HG02885 (cell line): ENCODE measurements around the gene SGCA.

ENCODE experiments used
- ATAC-seq: cut with Tn5 transposase; IDR thresholded peaks from one replicate; pipeline ENCODE4 v1.9.1; 2021; ENCODE audit warnings: mild to moderate bottlenecking; ENCODE audit not compliant: unreplicated experiment, poor library complexity

Gene SGCA

DNA sequence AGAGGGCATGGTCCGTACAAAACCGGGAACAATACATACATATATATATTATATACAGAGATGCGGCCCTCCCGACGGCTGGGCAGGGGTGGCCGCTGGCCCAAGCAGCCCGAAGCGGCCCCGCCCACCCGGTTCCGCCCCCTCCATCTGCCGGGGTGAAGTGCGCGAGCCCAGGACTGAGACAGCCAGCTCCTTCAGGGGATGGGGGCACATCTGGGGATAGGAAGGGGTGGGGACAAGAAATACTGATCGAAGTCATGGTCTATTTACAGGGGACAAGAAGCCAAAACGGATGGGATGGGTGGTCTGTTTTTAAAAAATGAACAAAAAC is 32.1 kb upstream of the SGCA start:
- no peak for ATAC-seq

DNA sequence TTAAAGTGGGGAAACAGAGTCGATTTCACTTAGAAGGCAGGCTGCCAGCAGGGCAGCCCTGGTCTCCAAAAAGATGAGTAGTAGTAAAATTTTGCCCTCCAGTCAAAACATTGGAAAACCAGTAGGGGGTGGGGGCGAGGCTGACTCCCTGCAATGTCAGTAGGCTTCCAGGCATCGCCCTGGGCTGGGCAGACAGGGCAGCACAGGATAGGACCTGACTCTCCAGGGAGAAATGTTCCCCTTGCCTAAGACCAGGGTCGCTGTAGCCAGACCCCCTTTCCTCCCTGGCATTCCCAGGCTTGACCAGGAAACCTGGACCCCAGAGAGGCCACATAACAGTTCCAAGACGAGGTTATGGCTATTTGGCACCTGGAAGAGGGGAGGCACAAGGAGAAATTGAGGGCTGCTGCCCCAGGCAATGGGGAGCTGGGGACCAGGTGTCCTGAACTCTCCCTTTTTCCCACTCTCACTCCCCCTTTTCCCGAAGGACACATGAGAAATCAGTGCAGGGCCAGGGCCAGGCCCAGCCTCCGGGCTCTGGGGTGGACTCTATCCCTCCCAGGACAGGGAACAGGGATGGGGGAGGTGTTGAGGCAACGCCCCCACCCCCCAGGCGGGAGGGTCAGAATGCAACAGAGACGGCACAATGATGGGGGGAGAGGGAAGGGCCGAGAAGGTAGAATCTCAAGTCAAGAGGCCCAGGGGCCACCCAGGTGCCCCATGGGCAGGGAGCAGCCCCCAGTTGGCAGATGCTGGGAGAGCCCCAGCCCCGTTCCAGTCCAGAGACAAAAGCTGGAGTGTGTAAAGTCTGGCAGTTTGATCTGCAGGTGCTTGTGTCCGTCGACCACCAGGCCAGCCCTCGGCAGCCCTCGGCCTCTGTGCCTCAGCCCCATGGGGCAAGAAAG is 31.3 kb upstream of the SGCA start:
- ATAC-seq = no peak

DNA sequence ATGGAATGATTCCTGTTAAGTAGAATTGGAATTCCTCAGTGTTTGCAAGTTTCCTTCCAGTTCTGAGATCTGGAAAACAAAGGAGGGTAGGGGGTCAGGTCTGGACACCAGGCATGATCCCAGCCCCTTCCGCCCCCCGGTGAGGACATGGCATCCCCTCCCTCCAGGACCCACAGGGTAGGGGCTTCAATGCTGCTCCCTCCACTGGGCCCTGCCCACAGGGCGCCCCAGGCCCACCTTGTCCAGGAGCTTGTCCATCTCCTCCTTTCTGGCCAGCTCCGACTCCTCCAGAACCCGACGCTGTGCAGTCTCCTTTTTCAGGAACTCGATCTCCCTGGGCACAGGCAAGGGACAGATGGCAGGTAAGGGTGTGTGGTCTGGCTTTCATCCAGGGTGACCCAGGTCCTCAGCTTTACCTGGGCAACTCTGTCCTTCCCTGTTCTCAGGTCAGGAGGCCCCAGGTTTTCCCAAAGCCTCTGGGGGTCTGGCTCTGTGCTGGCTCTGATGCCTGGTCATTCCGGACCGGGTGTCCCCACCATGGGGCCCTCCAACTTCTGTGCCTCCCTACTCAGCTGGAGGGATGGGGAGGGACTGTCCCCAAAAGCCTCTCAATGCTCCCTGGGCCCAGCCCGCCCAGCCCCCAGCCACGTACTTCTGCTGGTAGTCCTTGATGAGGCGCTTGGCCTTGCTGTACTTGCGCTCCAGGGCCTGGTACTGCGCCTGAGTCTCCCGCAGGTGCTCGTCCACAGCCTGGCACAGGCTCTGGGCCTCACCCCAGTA is 30.3 kb upstream of the SGCA start:
- no peak for ATAC-seq

DNA sequence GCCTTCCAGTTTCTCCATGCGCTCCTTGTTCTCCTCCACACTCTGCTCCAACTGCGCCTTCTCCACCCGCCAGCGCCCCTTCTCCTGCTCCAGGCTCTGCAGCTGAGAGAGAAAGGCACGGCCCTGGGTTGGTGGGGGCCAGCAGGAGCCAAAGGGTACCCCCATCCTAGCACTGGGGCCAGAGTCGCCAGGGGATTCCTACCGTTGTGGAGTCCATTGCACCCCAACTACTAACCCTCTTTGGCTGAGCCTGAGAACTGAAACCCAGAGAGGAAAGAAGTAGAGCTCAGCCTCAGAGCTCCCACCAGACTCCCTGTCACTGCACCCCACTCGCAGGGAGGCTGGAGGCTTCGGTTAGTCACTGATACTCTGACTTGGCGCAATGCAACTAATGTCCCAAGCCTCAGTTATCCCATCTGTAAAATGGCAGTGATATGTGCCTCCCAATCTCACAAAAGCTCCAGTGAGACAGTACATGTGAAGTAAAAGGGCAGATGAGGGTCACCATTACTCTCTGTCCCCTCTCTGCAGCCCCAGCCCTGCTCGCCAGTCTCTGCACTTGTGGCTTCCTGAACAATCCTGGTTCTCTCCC is 29.6 kb upstream of the SGCA start:
- ATAC-seq = no peak

DNA sequence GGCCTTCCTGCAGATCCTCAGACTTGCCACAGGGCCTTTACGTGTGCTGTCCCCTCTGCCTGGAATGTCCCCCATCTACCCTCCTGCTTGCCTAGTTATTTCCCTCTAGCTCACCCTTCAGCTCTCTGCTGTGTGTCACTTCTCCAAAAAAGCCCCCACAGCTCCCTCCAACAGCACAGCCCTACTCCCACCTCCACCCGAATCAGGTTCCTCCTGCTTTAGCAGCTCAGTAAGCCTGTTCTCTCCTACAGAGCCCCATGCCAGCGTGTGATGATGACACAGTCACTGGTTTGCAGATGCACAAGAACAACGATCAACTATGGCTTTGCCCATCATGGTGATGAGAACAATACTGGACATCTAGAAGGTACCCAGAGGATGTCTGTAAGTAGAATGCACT is 28.8 kb upstream of the SGCA start:
- no peak for ATAC-seq

DNA sequence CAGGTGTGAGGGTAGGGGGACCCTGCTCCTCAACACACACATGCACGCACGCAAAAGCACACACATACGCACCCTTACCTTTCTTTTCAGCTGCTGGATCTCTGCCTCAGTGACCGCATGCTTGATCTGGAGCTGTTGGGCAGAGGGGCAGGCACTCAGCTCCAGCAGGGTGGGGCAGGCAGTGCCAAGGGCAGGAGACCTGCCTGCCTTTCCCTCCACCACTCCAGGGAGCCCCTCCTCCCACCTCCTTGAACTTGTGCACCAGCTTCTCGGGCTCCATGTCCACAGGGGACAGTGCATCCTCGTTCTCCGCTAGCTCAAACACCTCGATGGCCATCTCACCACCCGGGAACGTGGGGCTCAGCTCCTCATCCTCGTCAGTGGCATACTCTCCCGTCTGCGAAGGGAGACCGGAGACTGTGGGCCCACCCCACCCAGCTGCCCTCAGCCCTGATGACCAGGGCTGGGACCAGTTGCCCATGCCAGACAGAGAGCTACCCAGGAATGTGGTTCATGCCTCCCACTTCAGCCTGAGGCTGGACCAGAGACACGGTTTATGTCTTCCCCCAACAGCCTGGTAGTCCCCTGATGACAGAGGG is 26.5 kb upstream of the SGCA start:
- no peak for ATAC-seq

DNA sequence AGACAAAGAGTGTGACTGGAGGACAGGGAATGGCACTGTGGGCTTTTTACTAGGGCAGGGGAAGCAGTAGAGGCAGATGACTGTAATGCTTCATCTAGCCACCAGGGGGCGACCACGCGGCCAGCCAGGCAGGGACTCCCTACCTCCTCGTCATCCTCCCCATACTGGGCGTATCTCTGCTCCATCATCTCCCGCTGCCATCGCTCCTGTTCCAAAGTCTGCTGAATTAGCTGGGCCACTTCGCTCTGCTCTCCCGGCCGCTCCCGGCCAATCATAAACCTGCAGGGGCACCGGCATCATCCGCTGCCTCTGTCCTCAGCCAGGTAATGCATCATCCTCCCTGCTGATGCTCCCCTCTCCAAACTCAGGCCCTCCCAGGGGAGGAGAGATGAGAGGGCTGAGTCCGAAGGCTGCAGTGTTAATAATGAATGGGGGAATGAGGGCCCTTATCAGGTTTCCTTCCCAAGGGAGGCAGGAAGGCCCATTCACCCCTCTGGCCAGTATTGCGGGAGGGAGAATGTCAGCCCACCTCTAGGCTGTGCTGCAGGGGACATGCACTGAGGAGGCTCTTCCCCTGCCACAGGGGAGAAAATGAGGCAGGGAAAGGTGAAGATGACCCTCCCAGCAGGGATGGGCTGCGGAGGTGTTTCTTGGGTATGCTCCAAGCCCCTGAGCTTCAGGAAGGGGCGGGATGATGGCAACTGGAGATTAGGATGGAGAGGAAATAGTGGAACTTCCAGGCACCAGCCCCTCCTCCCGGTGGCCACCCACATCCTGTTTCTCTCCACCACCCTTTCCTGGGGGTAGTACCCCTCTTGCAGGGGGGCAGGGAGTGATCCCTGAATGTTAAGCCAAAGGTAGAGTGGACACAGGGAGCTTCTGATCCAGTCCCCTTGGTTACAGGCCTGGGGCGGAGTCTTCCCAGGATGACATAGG is 25.6 kb upstream of the SGCA start:
- ATAC-seq = no peak

DNA sequence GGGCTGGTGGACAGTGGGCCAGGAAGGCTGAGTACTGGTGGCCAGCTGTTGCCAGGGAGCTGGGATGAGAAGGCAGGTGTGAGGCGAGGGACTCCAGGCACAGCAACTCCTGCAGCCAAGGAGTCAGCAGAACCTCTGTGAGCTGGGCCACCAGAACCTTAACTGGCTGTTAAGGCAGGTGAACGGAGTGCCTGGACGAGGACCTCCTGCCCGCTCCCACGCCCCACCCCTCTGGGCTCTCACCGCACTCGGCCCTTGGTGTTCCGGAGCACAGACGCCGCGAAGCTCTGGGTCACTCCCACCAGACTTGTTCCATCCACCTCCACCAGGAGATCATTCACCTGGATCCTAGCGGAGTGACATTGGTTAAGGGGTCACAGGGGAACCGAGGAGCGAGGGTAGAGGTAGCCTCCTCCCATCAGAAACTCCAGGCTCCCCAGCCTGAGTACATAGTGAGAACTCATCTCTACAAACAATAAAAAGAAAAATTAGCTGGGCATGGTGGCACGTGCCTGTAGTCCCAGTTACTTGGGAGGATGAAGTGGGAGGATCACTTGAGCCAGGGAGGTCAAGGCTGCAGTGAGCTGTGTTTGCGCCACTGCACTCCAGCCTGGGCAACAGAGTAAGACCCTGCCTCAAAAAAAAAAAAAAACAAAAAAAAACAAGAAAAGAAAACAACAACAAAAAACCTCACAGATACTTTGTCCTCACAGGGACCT is 24.6 kb upstream of the SGCA start:
- no peak for ATAC-seq

DNA sequence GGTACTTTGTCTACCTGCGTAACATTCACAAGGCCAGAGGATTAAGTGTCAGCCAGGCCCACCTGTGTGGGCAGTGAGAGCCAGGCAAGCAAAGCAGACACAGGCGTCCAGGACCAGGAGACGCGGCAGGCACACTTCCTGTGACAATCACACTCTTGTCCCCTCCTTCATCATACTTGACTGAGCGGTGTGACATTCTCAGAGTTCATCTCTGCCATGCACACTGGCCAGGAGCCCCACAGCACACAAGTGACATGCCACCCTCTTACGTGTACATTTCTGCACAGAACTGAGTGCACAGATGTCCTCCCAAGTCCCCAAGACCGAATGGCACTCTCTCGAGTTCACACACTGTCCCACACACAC is 24.1 kb upstream of the SGCA start:
- ATAC-seq = no peak

DNA sequence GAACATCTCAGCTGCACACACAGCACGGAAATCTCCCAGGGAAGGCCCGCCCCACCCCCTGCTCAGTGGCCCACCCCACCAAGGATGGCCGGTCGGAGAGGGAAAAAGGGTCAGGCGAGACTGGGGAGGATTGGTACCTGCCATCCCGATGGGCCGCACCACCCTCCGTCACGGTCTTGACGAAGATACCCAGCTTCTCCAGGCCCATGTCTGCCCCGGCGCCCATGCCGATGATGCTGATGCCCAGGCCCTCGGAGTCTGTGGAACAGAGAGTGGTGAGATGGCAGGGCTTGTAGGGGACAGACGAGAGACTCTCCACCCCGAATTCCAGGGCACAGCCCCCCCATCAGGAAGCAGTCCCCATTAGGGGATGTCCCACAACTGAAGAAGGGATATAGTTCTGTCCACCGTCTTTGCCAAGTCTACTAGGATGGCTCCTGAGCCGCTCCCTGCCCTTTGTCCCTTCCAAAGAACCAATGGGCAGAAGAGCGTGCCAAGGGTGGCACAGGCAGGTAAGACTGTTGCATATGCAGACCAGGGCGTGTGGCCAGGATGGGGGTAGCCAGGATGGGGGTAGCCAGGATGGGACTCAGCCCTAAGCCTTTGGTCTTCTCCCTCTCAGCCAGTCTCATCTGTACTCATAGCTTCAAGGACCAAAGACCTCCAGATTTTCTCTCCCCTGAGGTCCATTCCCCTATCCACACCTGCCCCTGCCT is 22.2 kb upstream of the SGCA start:
- no peak for ATAC-seq

DNA sequence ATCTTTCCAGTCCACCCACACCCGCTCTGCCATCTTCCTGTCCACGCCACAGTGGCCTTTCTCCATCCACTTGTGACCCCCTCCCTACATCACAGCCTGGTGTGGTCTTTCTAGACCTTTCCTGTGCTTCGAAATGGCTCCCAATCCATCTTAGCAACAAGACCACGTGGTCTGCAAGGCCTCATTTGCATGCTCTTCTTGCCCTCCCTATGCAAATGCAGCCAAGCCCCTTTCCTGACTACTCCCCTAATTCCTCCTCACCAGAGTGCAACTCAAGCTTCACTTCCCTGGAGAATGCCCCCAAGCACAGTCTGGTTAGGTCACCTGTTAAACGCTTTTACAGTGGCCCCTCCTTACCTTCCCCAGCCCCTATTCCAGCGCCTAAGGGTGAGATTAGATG is 21.4 kb upstream of the SGCA start:
- no peak for ATAC-seq

DNA sequence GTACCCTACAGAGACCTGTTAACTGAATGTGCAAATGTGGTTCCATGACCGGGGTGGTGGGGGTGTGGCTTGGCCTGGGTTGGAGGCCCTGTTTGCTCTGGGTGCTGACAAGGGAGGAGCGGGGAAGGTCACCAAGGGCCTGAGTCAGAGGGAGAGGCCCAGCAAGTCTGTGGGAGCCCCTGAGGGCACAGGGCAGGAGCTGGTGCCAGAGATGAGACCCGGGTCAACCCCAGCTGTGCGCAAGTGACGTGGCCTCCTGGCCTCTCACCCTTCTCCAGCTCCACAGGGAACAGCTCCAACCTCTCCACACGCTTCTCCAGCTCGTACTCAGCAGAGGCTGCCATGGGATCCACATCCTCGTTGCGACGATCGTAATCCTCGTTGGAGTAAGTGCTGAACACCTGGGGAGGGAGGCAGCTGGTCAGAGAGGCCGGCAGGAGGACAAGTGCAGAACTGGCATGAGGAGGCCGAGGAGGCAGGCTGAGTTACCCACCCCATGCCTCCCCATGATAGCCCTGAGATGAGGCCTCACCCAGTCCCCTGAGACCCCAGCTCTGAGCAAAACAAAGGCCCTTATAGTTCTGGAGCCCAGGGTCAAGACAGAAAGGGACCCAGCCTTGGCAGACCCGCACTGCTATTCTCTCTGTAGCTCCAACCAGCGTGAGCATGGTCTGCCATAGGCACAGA is 20.8 kb upstream of the SGCA start:
- no peak for ATAC-seq

DNA sequence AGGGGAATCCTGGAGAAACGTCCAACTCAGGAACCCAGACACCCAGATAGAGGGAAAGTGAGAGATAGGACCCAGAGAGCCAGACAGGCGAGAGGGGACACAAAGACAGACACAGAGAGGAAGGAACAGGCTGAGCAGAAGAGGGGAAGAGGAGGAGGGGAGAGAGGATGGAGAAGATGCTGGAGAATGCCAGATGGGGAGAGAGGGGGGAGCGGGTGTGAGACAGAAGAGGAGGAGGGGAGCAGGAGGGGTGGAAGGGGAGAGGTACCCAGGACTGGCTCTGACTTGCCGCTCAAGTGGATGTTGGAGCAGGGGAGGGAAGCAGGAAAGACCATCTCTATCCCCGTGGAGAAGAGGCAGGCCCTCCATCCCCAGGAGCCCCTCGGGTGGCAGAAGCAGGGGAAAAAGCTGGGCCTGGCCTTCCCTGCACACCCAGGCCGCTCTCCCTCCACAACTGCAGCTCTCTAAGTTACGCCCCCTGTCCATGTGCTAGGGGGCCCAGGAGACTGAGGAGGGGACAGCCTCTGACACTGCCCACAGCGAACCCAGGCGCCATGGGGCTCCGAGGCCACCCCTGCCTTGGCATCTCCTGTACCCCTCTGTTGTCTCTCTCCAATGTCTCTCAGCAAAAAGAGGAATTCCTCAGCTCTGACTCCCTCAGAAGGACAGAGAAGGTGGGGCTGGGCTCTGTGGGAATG is 20.1 kb upstream of the SGCA start:
- no peak for ATAC-seq

DNA sequence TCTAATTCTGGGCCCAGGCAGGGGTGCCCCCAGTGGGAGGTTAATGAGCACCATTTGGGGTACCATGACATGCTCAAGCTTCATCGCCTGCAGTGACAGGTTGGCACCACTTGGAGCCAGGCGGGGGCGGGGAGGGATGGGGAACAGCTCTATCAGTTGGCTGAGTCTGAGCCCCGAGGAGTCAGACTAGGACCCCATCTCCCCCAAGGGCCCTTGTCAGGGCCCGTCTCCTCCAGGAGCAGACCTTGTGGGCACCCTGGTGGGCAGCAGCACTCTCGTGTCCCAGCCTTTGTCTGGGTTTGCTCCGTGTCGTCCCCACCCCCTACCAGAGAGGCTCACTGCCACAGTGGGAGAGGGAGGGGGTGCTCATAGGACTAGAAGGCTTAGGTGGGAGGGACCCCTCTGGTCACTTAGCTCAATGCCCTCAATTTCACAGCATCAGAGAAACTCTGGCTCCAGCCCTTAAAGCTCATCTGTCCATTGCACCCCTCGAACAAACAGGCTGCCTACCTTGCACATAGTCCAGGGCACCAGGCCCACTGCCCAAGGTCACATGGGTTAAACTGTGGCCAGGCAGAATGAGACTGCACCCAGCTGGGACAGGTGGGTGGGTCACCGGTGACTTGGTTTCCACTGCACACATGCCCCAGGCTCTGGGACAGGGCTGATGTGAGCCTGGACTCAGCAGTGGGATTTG is 19.4 kb upstream of the SGCA start:
- ATAC-seq = no peak

DNA sequence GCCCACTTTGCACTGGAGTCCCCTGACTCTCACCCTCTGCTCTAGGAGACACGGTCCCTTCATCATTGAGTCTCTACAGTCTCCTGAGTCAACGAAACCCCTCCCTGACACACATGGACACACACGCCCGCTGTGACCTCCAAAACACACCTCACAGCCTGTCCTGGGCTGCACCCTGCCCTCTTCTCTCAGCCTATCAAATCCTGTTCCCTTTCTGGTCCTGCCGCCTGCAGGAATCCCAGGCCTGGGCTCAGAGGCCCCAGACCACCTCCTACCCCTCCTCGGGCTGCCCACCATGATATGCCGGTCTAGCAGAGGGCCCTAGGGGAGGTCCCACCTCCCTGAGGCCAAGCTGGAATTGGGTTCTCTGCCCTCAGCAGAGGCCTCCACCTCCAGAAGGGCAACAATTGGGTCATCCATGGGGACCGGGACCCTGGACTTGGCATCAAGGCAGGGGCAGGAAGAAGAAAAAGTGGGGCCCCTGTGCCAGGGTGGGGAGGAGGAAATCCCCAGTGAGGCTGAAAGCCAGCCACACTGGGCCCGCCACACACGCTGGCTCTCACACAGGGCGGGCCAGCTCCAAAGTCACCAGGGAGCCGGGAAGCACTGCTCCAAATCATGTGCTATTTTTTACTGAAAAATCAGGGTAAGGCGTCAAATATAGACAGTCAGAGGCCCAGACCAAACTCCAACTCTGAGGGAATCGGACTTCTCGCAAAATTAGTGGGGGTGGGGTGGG is 18.7 kb upstream of the SGCA start:
- no peak for ATAC-seq

DNA sequence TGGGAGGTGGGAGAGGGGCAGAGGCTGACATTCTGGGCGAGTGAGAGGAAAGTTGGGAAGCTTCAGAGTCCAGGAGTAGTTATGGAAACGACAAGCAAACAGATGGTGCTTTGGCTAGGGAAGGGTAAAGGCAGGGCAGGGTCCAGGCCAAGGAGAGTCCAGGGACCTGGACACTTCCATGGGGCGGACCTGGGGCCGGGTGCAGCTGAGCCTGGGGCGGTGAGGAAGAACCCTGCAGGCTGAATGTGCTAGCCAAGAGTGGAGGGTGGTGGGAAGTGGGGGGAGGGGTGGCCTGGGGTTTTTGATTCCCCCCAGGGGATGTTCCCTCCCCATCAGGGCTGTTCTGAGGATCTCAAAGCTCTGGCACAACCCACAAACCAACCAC is 18.0 kb upstream of the SGCA start:
- ATAC-seq = no peak
